ENCODE results near the gene STRBP.

The STRBP gene

GRCh38 chr9:123268465-123269259 lies at the start of gene STRBP:
Gene STRBP (minus strand): TSS chr9:123268586. CDS start chr9:123184134, 84,452 bp downstream.
- H3K4me1 ChIP-seq, result peaks cover 55% of the 10 kb centered on the region
- peak within 1 kb of the TSS; percentile 98 for H3K27ac ChIP-seq
- H3K27me3 ChIP-seq, result no peaks in the 10 kb centered on the region
- no peaks in the 10 kb centered on the region for H3K36me3 ChIP-seq
- TF ChIP-seq Cebpa-rat (IDR thresholded peaks at IDR 0.05), result no peak
- H3K4me3 ChIP-seq, result peak within 1 kb of the TSS; percentile 98
- peaks cover 39% of the 10 kb centered on the region for H4K20me1 ChIP-seq
- no peaks in the 10 kb centered on the region for H3K9me3 ChIP-seq
- peak within 1 kb of the TSS; percentile 97 for H3K9ac ChIP-seq
- H3K4me2 ChIP-seq, result peak within 1 kb of the TSS; percentile 95

DNA sequence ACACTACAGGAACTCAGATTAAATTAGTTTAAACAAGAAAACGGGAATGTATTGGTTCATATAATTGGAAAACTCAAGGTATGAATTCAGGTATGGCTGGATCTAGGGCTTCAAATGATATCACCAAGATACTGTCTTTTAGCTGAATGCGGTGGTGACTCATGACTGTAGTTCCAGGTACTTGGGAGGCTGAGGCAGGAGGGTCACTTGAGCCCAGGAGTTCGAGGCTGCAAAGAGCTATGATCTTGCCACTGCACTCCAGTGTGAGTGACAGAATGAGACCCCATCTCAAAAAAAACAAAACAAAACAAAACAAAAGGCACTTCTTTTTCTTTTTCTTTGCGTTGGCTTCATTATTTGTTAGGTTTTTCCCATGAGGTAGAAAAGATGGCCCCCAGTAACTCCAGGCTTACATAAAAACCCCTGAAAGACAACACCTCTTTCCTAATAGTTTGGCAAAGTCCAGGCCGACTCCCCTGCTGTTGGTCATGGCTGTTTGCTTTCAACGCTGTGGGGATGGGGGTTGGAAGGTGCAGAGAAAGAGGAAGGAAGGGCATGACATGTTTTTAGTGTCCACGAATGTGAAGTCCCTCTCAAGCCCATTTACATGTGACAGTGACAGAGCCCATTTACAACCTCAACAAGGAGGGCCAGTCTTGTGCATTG lies 47.8 kb upstream of the STRBP start:
- Histone ChIP-seq H3K27ac (peak overlapping the region; percentile 59), H3K36me3 (no peaks in the 10 kb centered on the region), H3K27me3 (no peaks in the 10 kb centered on the region), H3K9me3 (no peaks in the 10 kb centered on the region), H3K4me2 (peak overlapping the region; percentile 73), H3K4me1 (peaks cover 85% of the 10 kb centered on the region), H3K9ac (peak overlapping the region; percentile 60; the same call in 1 of the 2 replicates), H4K20me1 (no peaks in the 10 kb centered on the region), H3K4me3 (no peak overlapping the region)
- TF ChIP-seq Cebpa-rat (IDR thresholded peaks at IDR 0.05), result no peak

DNA sequence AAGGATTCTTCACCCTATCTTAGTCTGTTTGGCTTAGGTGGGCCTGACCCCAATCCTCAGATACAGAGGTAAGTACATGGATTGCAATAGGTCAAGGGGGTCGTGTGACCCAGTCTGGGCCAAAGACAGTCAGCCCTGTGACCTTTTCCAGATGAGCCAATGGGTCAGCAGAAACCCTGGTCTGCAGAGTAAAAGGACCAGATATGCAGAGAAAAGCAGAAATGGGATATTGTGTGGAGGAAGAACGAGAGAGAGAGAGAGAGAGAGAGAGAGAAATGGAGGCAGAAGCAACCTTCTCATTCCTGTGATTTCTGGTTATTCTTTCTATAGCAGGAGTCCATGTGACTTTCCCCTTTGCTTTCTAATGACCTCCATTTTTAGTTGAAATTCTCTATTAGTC lies 47.2 kb upstream of the STRBP start:
- H3K27ac ChIP-seq, result no peak overlapping the region
- peak overlapping the region; percentile 73 for H3K4me2 ChIP-seq
- no peak overlapping the region; the same call in 1 of the 2 replicates for H3K9ac ChIP-seq
- TF ChIP-seq Cebpa-rat (IDR thresholded peaks at IDR 0.05), result no peak
- H3K9me3 ChIP-seq, result no peaks in the 10 kb centered on the region
- peaks cover 85% of the 10 kb centered on the region for H3K4me1 ChIP-seq
- no peaks in the 10 kb centered on the region for H4K20me1 ChIP-seq
- H3K4me3 ChIP-seq, result no peak overlapping the region
- H3K36me3 ChIP-seq, result no peaks in the 10 kb centered on the region
- no peaks in the 10 kb centered on the region for H3K27me3 ChIP-seq

DNA sequence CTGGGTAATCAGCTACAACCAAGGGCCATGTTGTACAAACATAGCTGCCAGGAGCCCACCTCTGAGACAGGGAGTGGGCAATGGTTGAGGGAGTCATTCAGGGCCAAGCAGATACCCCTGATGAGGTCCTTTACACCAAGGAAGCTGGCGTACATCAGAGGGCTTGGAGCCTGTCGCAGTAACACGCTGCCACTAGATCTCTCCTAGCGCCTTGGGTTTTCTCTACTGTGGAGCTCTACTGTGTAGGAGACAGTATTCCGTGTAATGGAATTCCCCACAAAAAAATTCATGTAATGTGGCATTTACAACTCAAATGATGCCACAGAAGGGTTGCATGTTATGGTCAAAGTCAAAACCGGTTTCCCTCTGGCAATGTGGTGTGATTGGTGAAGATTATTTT lies 46.2 kb upstream of the STRBP start:
- TF ChIP-seq Cebpa-rat (IDR thresholded peaks at IDR 0.05), result no peak
- Histone ChIP-seq H4K20me1 (no peaks in the 10 kb centered on the region), H3K4me1 (peaks cover 85% of the 10 kb centered on the region), H3K27me3 (no peaks in the 10 kb centered on the region), H3K4me2 (no peak overlapping the region), H3K9ac (no peak overlapping the region), H3K4me3 (no peak overlapping the region), H3K27ac (peak overlapping the region; percentile 47; the same call in 1 of the 2 replicates), H3K9me3 (no peaks in the 10 kb centered on the region), H3K36me3 (no peaks in the 10 kb centered on the region)

DNA sequence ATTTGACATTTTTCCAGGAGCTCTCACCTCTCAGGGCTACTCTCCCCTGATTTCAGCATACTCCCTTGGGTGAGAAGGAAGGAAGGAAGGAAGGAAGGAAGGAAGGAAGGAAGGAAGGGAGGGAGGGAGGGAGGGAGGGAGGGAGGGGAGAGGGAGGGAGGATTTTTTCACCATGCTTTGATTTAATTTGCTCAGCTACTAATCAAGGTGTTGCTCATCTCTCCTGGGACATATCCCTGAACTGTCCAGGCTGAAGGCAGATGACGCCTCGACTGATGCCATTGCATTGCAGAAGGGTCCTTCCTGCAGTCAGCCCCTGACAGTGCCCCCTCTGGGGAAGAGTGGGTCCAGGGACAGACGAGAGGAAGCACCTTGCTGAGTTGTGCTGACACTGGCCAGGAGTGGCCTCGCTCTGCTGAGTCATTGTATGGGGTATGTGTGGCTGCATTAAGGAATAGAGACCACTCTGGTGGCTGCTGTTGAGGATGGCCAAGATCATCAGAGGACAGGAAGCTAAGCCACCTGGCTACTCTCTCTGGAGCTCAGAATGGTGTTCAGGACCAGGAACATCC lies 44.0 kb upstream of the STRBP start:
- Histone ChIP-seq H3K4me1 (peaks cover 85% of the 10 kb centered on the region), H3K27ac (peak overlapping the region; percentile 76), H3K9me3 (no peaks in the 10 kb centered on the region), H4K20me1 (no peaks in the 10 kb centered on the region), H3K4me3 (no peak overlapping the region), H3K36me3 (no peaks in the 10 kb centered on the region), H3K9ac (no peak overlapping the region), H3K27me3 (no peaks in the 10 kb centered on the region), H3K4me2 (peak overlapping the region; percentile 79)
- no peak for TF ChIP-seq Cebpa-rat (IDR thresholded peaks at IDR 0.05)

GRCh38 chr9:123311250-123311752 lies 42.9 kb upstream of the STRBP start:
- no peak for TF ChIP-seq Cebpa-rat (IDR thresholded peaks at IDR 0.05)
- H3K9ac ChIP-seq, result peak overlapping the region; percentile 57

GRCh38 chr9:123310551-123311249 lies 42.3 kb upstream of the STRBP start:
- peak overlapping the region; percentile 57 for H3K9ac ChIP-seq
- no peaks in the 10 kb centered on the region for H3K36me3 ChIP-seq
- peak overlapping the region; percentile 75 for H3K4me2 ChIP-seq
- TF ChIP-seq Cebpa-rat (IDR thresholded peaks at IDR 0.05), result no peak
- H3K27me3 ChIP-seq, result no peaks in the 10 kb centered on the region
- H3K4me1 ChIP-seq, result peaks cover 88% of the 10 kb centered on the region
- no peaks in the 10 kb centered on the region for H4K20me1 ChIP-seq
- no peaks in the 10 kb centered on the region for H3K9me3 ChIP-seq
- H3K4me3 ChIP-seq, result peak overlapping the region; percentile 1; the same call in 1 of the 2 replicates
- H3K27ac ChIP-seq, result peak overlapping the region; percentile 76

More at GRCh38 chr9:123311250-123311752, 42.9 kb upstream of the STRBP start:
- Histone ChIP-seq H3K4me3 (peak overlapping the region; percentile 1; the same call in 1 of the 2 replicates), H3K4me2 (peak overlapping the region; percentile 75), H3K9me3 (no peaks in the 10 kb centered on the region), H3K36me3 (no peaks in the 10 kb centered on the region), H3K27me3 (no peaks in the 10 kb centered on the region), H4K20me1 (no peaks in the 10 kb centered on the region), H3K4me1 (peaks cover 88% of the 10 kb centered on the region), H3K27ac (peak overlapping the region; percentile 76)

- H4K20me1 ChIP-seq, result no peaks in the 10 kb centered on the region
Measured at GRCh38 chr9:123309611-123310010, 41.2 kb upstream of the STRBP start.

DNA sequence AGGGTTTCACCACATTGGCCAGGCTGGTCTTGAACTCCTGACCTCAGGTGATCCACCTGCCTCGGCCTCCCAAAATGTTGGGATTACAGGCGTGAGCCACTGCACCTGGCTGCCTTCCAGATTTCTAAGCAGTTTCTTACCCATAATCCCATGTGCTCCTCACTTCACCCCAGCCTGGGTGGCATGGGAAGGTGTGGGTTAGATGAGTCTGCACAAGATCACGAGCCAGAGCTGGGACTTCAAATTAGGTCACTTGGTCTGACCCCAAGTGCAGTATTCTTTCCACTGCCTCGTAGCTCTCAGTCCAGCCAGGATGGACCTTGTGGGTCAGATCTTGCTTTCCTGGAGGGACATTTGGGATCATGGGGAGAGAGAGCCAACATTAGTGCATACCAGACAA lies 37.5 kb upstream of the STRBP start:
- Histone ChIP-seq H3K9me3 (no peaks in the 10 kb centered on the region), H3K4me1 (peaks cover 85% of the 10 kb centered on the region), H4K20me1 (no peaks in the 10 kb centered on the region), H3K27ac (no peak overlapping the region), H3K27me3 (no peaks in the 10 kb centered on the region), H3K9ac (no peak overlapping the region), H3K4me3 (no peak overlapping the region), H3K4me2 (peak overlapping the region; percentile 71), H3K36me3 (no peaks in the 10 kb centered on the region)
- TF ChIP-seq Cebpa-rat (IDR thresholded peaks at IDR 0.05), result no peak

More at GRCh38 chr9:123309611-123310010, 41.2 kb upstream of the STRBP start:
- Histone ChIP-seq H3K4me3 (no peak overlapping the region), H3K36me3 (no peaks in the 10 kb centered on the region), H3K27ac (no peak overlapping the region), H3K4me2 (no peak overlapping the region), H3K27me3 (no peaks in the 10 kb centered on the region), H3K9me3 (no peaks in the 10 kb centered on the region), H3K4me1 (peaks cover 97% of the 10 kb centered on the region), H3K9ac (no peak overlapping the region)
- no peak for TF ChIP-seq Cebpa-rat (IDR thresholded peaks at IDR 0.05)
